Fibroblast of skin of left quadriceps (primary cell): Measurements from ENCODE around the gene TRIM41.
A peak's percentile ranks its signal among the peaks of the same experiment; 100 is the strongest.
"Not testable (repeated sequence)": the region's sequence is repeated elsewhere in the genome, so short reads cannot be mapped to it uniquely, and the experiment has no call there.

Source experiments
- DNase-seq, 2 experiments: peaks; one replicate each; pipeline ENCODE4 v3.0.0-alpha.2; 2013; ENCODE audit warnings: low read depth in 2 of 2

Gene TRIM41

DNA sequence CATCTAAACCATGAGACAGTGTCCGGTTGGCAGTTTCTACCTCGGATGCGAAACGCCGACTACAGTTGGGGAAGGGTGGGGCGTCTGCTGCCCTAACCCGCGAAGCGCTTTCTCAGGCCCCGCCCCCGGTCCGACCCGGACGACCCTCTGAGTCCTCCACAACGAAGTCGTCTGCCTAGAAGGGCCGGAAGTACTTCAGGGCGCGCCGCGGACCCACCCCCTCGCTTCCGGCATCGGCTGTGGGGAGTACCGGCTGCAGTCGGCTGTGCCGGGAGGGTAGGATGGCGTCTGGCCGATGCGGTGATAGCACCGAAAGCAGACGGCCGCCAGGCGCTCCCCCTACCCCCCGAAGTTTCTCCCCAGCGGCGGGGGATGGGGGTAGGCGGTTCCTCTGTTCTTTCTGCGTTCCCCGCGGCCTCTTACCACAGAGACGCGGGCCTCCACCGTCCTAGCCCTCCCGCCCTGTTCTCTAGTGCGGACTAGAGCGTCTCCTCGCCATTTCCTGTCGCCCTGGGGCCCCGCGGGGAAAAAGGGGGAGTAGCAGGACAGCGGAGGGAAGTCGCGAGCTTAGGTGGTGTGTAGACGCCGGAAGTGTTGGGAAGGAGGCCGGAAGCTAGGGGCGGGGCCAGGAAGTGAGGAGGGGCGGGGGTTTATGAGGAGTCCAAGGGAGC is at the start of gene TRIM41:
Gene TRIM41 (plus strand): TSS at position 224 of the 671 bp plus-strand sequence. CDS start 719 bp downstream, outside the sequence.
- peak; percentile 97 for DNase-seq

DNA sequence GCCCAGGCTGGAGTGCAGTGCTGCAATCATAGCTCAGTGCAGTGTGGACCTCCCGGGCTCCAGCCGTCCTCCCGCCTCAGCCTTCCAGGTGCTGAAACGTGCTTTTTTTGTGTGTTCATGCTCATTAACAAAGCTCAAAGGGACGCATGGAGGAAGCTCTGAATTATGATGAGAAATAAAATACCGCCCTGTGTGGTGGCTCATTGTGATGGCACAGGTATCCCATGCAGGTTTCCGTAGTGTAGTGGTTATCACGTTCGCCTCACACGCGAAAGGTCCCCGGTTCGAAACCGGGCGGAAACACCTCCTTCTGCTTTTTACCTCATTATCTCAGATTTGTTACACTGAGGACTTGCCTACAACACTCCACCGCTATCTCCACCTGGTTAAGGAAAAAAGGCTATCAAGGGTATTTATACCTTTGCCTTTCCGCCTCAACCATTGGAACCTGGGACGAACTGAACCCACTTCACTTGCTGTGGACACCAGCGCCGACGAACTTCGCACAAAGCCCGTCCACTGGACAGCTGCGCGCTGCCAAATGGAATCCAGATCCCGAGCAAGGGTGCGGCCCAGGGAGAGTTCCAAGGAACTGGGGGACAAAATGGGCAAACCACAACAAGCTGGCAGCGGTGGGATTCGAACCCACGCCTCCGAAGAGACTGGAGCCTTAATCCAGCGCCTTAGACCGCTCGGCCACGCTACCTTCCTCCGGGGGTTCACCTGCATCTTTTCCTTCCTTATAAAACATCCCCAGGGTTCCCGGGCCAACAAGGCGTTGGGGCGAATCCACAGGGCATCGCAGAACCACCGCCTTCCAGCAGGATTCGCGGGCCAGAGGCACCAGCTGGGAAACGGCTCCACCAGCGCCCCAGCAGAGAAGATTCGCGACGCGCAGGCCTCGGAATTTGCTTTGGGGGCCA is 49.4 kb upstream of the TRIM41 start:
- no peak for DNase-seq

DNA sequence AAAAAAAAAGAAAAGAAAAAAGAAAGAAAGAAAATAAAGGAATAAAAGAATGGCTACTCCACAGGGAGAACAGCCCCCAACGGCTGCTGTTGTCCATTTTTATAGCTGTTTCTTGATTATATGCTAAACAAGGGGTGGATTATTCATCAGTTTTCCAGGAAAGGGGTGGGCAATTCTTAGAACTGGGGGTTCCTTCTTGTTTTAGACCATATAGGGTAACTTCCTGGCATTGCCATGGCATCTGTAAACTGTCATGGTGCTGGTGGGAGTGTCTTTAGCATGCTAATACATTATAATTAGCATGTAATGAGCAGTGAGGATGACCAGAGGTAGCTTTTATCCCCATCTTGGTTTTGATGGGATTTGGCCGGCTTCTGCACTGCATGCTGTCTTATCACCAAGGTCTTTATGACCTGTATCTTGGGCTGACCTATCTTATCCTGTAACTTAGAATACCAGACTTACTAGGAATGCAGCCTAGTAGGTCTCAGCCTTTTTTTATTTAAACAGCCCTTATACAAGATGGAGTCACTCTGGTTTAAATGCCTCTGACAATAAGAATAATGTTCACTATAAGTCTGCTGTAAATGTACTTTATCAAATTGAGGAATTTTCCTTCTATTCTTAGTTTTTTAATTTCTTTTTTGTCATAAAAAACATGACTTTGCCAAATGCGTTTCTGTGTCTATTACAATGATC is 46.7 kb upstream of the TRIM41 start:
- DNase-seq: no peak

DNA sequence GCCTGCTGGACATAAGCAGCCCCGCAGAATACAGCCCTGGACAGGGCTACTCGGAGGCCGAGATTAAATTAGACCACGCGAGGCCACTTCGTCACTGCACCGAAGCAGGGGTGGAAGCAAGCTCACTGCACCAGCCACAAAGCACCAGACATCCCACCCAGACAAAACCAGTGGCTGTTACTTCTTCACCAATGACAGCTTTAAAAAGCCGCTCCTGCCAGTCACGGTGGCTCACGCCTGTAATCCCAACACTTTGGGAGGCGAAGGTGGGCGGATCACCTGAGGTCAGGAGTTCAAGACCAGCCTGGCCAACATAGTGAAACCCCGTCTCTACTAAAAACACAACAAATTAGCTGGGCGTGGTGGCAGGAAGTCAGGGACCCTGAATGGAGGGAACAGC is 45.5 kb upstream of the TRIM41 start:
- not testable (repeated sequence) for DNase-seq

DNA sequence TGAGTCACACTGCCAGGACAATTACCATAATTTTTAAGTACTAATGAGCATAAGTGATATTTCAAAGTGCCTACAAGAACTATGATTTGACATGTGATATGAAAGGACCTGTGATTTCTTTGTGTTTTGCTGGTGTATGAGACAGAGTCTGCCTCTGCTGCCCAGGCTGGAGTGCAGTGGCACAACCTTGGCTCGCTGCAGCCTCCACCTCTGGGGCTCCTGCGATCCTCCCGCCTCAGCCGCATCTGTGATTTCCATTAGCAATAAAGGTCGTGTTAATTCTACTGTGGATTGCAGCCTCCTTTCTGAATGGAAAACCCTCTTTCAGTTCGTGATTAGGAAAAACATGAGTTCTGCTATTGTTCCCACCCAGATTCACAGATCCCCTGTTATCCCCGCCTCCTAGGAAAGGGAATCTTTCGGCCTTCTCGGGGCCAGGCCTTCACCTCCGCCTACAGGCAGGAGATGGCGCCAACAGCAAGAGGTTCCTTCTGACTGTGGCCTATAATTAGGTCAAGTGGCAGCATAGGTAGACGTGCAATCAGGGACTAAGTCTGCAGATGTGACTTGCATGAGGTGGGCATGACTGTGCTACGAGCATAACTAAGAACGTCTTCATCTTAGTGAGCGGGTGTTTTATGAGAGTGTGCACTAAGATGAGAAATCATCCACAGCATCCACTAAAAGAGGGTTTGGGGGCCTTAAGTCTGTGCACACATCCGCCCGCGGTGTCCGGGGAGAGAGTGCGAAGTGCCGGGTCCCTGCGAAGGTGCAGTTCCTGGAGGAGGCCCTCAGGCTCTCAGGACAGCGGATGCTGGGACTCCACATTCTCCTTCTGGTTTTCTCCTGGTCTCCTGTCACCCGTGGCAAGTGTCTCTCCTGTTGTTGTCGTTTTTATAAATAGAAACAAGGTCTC is 41.2 kb upstream of the TRIM41 start:
- DNase-seq: no peak

DNA sequence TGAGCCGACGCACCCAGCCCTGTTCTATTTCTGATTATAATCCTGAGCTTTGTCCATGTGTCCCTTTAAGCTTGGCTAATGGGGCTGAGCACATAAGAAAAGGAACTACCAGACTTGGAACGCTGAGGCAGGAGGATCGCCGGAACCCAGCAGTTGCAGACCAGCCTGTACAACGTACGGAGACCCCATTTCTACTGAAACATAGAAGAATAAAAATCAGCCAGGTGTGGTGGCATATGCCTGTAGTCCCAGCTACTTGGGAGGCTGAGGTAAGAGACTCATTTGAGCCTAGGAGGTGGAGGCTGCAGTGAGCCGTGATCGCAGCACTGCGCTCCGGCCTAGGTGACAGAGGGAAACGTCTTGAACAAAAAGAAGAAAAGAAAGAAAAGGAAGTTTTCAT is 40.4 kb upstream of the TRIM41 start:
- no peak for DNase-seq

DNA sequence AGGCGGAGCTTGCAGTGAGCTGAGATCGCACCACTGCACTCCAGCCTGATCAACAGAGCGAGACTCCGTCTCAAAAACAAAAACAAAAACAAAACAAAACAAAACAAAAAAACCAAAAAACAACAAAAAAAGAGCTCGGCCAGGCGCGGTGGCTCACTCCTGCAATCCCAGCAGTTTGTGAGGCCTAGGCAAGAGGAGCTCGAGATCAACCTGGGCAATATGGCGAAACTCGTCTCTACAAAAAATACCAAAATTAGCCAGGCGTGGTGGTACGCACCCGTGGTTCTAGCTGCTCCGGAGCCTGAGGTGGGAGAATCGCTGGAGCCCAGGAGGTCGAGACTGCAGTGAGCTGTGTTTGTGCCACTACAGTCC is 38.2 kb upstream of the TRIM41 start:
- no peak for DNase-seq

DNA sequence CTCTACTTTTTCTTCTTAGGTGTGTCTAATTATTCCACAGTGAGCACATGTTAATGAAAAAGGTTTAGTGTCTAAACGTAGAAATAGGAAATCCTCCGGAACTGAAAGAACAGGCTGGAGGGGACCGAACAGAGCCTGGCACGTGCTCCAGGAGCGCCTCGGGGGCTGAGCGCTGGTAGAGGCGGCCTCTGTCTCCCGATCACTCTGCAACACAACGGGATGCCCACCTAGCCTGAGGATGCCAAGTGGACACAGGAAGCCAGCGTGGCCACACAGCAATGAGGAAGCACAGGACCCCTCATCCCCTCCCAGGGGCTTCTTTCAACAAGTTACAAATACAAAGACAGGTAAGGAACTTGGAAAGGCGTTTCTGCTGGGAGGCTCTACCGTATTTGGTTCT is 37.5 kb upstream of the TRIM41 start:
- DNase-seq: no peak

DNA sequence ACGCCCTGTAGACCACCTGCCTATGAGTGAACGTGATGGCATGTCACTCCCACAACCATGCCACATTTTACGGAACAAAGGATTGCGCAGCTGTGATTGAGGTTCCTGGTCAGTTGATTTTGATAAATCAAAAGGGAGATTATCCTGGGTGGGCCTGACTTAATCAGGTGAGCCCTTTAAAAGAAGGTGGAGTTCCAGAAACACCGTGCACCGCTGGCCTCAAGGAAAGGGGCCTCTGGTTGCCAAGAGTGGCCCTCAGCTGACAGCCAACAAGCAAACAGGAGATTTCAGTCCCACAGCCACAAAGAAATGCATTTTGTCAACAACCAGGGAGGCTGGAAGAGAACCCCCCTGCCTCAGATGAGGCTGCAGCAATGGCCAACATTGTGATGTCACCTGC is 37.1 kb upstream of the TRIM41 start:
- DNase-seq: no peak

DNA sequence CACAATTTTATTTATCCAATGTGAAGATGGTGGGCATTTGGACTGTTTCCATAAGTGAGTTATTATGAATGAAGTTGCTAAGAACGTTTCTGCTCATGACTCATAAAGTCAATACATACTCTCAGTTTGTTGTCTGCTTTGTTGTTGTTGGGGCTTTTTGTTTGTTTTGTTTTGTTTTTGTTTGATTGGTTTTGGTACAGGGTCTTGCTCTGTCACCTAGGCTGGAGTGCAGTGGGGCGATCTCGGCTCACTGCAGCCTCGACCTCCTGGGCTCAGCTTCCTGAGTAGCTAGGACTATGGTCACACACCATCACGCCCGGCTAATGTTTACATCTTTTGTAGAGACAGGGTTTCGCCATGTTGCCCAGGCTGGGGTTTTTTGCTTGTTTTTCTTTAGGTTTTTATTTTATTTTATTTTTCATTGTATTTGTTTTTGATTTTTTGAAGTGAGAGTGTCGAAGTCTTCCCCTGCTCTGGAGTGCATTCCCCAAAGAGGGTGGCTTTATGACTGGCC is 36.0 kb upstream of the TRIM41 start:
- no peak for DNase-seq

DNA sequence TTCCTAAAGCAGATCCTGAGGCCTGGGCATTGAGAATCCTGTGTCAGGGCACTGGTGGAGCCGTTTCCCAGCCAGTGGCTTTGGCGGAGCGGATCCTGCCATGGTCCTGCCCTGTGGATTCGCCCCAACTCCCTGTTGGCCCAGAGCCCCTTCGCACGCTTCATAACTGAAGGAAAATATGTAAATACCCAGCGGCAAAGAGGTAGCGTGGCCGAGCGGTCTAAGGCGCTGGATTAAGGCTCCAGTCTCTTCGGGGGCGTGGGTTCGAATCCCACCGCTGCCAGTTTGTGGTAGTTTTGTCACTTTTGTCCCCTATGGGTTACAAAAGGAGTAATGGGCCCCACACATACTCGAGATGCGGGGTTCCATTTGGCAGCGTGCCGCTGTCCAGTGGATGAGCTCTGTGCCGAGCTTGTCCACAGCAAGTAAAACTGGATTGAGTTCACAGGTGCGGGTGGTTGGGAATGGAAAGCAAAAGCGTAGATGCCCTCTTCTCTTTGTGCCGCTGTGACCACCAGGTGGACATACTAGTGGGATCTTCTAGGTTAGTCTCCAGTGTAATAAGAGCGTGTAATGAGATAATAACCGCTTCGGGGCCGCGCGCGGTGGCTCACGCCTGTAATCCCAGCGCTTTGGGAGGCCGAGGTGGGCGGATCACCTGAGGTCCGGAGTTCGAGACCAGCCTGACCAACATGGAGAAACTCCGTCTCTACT is 35.4 kb upstream of the TRIM41 start:
- DNase-seq: peak; percentile 55 to 59

DNA sequence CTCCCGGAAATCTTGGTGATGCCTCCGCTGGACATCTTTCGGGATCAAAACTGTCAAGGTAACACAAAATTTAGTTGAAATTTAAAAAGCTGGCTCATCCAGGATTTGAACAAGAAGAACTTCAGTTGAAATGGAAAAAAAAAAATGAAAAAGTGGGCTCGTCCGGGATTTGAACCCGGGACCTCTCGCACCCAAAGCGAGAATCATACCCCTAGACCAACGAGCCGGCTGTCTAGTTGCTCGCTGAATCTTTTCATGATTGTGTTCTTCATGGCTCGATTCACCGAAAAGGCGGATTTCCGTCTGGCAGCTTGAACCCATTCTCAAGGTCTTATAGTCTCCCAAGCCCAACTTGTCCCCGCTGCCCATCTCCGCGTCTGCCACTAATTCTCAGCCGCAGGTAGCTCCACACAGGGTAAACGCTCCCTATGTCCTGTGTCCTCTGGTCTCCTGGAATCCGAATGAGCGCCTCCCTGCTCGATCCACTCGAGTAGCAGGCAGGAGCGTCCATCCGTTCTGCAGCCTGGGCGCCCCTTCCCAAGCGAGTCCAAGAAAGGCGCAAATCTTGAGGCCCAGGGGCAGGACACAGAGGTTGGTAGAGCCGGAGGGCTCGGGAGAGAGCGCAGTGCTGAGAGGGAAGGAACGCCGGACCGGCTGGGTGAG is 34.2 kb upstream of the TRIM41 start:
- peak in 1 of 2 experiments; percentile 50 for DNase-seq

DNA sequence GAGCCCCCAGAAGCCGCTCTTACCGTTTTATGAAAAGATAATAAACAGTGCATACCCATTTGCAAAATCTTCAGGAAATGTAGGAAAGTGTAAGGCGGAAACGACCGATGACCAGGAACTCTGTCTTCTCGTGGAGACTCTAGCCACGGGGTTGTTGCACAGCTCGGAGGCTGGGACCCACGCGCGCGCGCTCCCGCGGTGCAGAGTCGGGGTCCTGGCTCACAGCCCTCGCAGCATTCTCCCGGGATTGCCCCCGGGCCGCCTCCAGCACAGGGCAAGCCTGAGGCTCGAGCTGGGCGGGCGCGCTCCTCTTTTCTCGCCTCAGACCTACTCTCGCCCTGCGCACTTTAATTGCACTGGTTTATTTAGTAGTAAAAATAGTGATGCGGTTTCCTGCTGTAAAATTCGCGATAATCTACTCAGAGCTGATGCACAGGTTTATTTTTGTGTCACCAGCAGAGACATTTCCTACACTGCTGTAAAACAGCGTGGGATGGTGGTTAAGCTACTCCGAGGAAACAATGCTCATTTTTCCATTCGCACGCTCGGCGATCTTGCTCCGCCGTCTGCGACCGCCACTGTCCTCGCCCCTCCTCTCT is 33.6 kb upstream of the TRIM41 start:
- DNase-seq: no peak

DNA sequence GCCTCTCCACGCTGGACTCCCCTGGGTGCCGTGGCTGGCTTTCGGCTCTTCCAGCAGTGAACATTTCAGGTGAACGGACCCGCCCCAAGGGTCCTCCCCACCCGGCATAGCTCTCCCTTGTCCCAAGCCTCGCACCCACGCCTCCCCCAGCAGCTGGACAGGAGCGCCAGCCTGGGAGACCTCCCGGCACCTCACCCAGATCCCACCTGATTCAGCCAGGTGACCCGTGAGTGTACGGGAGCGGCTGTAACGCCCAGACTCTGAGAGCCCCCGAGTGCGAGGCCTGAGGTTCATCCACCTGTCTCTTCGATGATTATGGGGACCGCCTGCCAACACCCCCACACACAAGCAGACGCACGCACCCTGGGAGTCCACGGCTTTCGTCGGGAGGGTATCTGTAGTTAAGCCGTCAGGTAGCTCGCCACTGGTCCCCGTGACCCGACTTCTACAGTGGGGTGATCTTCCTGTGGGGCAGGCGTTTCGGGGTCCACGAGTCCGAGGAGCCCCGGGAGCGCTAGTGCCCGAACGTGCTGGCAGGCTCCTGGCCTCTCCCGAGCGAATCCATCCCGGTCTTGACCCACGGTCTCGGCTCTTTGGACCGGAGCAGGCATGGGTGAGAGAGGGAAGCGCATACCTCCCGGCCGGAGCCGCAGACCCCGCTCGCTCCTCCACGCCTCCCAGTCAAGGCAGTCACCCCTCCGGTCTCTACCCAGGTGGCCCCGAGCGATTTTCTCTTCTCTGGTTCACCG is 32.9 kb upstream of the TRIM41 start:
- no peak for DNase-seq

DNA sequence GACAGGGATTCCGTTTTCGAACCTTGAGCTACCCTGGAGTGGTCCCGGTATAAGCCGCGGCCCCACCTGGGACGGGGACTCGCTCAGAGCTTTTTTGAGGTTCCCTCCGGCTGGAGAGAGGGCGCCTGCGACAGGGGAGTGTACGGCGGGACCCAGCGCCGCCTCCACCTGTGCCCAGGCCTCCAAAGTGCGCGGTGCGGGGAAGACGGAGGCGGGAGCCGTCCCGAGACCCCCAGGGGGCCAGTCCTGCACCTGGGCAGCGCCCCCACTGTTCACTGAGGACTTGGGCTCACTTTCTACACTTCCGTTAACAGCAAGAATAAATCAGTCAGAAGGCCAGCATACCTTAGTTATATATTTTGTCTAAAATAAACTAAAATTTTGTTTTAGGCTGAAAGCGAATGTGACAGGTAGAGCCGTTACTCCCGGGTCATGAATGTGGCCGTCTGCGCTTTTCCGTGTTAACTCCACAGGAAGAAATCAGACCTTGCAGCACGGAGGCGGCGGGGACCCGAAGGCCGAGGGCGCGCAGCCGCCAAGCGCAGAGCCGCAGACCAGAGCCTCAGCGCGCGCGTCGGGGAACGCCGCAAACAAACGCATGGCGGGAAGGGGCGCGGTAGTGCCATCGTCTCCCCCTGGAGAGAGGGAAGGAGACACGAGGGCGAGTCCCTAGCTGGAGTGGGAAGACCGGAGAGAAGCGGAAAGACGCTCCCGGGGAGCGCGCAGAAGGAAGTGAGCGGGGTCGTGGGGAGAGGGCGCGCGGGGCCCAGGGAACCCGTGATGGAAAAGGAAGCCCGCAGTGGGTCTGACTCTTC is 32.2 kb upstream of the TRIM41 start:
- DNase-seq: no peak

DNA sequence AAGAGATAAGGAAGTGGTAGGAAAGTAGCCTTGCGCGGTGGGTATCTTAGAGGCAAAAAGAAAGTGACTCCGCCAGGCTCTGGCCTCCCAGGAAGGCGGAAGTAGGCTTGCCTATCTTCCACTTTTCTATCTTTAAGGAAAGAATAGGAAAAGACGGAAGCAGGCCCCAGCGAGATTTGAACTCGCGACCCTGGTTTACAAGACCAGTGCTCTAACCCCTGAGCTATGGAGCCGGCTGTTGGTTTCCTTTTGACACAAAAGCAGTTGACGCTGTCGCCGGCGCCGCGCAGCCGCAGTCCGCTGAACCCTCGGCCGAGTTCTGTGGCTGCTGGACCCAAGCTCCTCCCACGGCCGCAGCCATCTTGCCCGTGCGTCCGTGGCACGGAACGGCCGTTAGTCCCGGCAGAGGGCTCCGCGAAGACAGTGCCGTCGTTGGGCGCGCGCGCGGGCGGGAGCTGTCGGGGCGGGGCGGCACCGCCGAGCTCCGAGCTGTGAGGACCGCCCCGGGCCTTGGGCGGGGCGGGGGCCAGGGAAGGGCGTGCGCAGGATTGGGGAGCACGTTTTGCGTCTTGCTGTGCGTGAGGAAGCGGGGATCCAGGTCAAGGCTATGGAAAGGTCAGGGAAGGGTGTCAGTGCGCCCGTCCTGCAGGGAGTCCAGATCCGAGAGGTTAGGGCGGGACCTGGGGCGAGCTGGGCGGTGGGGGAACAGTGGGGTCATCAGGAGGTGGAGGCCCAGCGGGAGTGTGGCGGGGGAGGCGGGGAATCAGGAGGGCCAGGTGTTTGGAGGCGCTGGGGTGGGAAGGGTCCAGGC is 31.4 kb upstream of the TRIM41 start:
- peak; percentile 92 for DNase-seq
